Measurements from ENCODE around the gene HNRNPAB.
"Not testable (repeated sequence)": the region's sequence is repeated elsewhere in the genome, so short reads cannot be mapped to it uniquely, and the experiment has no call there.

The HNRNPAB gene

DNA sequence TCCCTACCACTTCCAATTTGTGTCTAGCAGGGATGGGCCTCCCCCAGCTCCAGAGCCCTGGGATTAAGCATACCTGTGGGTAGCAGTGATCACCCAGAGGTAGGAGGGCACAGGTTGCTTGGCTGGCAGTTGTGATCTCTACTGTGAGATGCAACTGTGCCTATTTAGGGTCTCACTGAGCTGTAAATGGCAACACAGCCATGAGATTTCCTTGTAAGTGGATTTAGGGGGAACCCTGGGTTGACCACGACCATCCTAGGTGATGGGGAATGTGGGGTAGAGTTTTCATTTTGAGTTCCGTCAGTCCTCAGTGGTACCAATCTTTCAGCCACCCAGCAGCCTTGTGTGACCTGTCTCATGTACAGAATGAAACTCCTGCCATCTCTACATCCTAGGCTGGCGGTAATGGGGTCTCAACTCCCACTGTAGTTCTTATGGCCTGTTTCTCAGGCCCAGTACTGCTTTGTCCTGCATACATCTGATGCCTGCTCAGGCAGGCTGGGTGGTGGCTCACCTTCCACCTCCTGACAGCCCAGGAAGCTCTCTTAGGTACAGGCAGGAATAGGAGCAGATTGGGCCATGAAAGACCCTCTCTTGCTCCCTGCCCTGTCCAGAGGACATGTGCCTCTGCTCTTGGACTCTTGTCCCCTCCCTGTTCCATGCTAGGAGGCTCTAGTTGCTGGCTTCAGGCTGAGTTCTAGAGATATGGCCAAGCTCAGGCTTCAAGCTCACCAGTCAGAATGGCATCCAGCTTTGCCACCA is 8.1 kb downstream of the HNRNPAB start:
- DNase-seq (ENCODE audit: low read depth) = no peak

GRCh38 chr5:178213003-178213461 is 8.7 kb downstream of the HNRNPAB start:
- no peak for DNase-seq (ENCODE audit: low read depth)

- DNase-seq (ENCODE audit: low read depth) = no peak
Observed at GRCh38 chr5:178213748-178214151, 9.4 kb downstream of the HNRNPAB start.

- no peak for DNase-seq (ENCODE audit: low read depth)
Observed at GRCh38 chr5:178214160-178214803, 9.9 kb downstream of the HNRNPAB start.

GRCh38 chr5:178215280-178216002 is 11.1 kb downstream of the HNRNPAB start:
- DNase-seq (ENCODE audit: low read depth) = no peak

DNA sequence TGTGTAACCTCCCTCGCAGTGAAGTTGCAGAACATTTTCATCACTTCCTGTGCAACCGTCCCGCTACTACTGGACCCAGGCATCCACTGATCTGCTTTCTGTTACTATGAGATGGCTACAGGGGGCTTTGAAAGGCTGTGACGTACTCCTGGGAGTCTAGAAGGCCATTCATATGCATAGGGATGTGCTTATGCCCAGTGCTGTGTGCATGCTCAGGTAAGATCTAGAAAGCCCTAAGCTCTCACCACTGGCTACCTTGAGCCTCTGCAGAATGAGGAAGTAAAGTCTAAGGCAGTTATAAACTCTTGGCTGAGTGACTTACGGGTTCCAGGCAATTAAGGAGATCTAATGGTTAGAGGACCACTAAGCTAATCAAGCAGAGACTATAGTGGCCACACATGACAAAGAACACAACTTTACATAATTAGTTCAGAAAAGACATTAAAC is 11.8 kb downstream of the HNRNPAB start:
- DNase-seq (ENCODE audit: low read depth) = no peak

GRCh38 chr5:178216779-178217178 is 12.4 kb downstream of the HNRNPAB start:
- no peak for DNase-seq (ENCODE audit: low read depth)

DNA sequence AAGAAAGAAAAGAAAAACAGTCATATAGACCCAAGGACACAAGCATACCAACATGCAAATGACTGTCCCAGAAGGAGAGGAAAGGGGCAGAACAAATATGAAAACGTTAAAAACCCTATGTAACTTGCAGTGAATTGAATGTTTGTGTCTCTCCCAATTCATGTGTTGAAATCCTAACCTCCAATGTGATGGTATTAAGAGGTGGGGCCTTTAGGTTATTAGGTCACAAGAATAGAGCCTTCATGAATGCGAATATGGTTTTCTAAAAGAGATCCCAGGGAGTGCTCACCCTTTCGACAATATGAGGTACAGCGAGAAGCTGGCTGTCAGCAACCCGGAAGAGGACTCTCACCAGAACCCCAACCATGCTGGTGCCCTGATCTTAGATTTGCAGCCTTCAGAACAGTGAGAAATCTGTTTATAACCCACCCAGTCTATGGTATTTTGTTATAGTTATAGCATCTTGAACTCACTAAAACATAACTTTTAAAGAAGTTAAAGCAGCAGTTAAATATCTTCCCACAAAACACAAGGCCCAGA is 14.0 kb downstream of the HNRNPAB start:
- no peak for DNase-seq (ENCODE audit: low read depth)

DNA sequence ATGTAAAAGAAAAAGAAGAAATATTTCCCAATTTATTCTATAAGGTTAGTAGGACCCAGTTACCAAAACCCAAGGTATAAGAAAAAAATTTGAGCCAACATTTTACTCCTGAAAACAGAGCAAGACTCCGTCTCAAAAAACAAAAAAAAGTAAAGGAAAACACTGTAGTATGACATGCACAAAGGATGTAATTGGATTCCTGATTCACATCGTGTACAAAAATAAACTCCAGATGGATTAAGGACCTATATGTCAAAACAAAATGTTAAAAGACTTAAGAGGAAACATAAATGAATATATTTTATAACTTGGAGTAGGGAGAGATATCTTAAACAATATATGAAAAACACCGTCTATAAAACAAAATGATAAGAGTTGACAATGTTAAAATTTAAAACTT is 14.5 kb downstream of the HNRNPAB start:
- DNase-seq (ENCODE audit: low read depth) = no peak

GRCh38 chr5:178221282-178221681 is 16.9 kb downstream of the HNRNPAB start:
- no peak for DNase-seq (ENCODE audit: low read depth)

DNA sequence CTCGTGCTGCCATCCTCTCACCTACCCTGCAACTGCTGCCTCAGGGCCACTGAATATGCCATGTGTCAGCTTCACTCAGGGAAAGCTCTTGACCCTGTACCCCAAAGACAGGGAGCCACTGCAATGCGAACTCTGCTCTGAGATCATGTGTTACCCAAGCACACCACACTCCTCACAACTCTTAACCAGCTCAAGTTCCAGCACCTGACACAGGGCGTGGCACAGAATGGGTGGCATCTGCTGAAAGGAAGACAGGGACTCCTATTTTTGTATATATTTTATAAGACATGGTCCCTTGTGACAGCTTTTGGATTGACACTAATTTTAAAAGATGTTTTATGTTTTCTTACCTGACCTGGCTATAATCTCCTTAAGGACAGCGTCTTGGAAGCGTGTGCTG is 17.5 kb downstream of the HNRNPAB start:
- no peak for DNase-seq (ENCODE audit: low read depth)

DNA sequence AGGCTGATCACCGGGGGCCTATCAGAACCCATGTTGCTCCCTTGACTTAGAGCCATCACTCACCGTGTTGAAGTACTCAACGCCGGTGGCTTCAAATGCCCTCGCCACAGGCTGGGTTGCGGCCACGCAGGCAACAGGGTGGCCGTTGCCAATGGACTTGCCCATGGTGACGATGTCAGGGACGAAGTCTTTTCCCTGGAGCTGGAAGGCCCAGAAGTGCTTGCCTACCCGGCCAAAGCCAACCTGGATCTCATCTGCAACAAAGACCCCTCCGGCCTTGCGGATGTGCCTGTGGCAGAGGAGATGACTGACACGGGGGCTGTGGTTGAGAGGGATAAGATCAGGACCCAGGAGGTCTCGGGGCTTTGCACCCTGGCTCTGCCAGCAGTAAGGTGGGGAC is 18.0 kb downstream of the HNRNPAB start:
- DNase-seq (ENCODE audit: low read depth) = no peak

DNA sequence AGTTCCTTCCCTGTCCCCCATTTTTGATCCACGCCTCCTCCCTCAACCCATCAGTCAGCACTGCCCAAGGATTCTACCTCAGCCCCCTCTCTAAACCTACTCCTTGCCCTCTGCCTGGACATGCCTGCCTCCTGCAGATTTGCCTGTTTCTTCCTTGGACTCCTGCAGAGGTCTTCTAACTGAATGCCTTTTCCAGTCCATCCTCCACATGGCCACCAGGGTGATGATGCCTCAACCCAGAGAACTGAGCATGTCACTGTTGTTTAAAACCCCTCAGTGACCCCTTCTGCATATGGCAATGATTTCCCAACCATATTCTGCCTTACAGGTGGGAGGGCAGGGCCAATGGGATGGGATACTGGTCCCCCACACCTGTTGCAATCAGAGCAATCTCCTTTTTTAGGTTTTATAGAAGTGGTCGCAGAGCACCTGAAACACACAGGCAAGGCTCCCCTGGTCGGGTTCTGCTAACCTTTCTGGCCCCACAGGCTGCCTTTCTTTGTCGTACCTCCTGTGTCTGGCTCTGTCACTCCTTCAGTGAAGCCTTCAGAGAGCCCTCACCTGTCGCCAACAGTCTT is 19.0 kb downstream of the HNRNPAB start:
- DNase-seq (ENCODE audit: low read depth) = no peak

DNA sequence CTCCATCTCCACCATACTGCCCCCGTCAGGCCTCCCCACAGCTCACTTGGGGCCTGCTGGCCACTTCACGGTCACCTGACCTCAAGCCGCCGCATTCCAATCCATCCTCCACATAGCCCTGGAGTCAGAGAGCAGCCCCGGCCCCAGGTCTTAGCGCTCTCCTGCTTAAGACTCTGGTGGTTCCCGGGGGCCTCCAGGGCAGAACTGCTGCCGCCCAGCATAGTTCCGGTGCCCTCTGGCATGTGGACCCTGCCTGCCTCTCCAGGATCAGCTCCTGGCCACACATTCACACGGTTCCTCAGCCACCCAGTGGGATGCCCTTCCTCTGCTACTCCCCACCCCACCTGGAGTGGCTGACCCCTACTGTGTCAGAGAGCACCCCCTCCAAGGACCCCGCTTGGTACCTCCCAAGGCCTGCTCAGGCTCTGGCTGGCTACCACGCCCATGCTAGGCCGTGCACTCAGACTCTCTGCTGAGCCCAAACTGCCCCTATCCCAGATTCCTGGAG is 19.5 kb downstream of the HNRNPAB start:
- no peak for DNase-seq (ENCODE audit: low read depth)

- DNase-seq (ENCODE audit: low read depth) = no peak
Observed at GRCh38 chr5:178224403-178224802, 20.1 kb downstream of the HNRNPAB start.

- no peak for DNase-seq (ENCODE audit: low read depth)
Observed at GRCh38 chr5:178225174-178225573, 20.8 kb downstream of the HNRNPAB start.

DNA sequence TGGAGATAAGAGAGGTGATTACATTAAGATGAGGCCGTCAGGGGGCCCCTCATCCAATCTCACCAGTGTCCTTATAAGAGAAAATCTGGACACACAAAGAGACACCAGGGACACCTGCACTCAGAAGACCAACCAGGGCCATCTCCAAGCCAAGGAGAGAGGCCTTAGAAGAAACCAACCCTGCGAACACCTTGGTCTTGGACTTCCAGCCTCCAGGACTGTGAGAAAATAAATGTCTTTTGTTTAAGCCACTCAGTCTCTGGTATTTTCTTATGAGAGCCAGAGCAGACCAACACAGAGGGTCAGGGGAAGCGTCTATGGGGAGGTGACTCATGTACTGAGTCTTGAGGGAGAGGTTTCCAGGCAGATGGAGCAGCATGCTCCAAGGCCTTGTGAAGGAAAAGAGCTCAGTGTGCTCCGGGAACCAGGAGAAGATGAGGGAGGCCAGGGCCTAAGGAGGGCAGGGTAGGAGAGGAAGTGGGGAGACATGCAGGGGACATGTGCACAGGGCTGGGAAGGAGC is 22.9 kb downstream of the HNRNPAB start:
- DNase-seq (ENCODE audit: low read depth) = no peak

- no peak for DNase-seq (ENCODE audit: low read depth)
Observed at GRCh38 chr5:178227929-178228328, 23.6 kb downstream of the HNRNPAB start.

DNA sequence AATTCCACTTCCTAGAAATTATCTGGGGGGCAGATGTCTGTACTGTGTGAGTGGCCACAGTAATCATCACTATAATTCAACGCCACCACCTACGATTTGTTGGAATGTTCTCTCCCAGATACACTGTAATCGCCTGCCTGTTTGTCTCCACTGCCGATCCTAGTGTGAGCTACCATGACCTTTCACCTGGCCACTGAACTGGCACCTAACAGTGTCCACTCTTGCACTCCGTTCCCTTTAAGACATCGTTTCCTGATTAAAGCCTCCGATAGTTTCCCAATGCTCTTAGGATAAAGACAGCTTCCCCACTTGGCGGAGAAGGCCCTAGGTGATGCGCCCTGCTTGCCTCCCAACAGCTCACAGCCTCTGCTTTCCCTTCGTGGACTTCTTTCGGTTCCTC is 24.3 kb downstream of the HNRNPAB start:
- DNase-seq (ENCODE audit: low read depth) = no peak

- not testable (repeated sequence) for DNase-seq (ENCODE audit: low read depth)
Observed at GRCh38 chr5:178229111-178229510, 24.8 kb downstream of the HNRNPAB start.

- no peak for DNase-seq (ENCODE audit: low read depth)
Observed at GRCh38 chr5:178229861-178230260, 25.5 kb downstream of the HNRNPAB start.
